K562 (cell line): ENCODE measurements around the gene LONRF3. TPM values are rescaled to one million over a fixed set of nuclear protein-coding genes. Genes with fewer than 3 reads are reported as not detected.
A peak's percentile ranks its signal among the peaks of the same experiment; 100 is the strongest.

ENCODE experiments used
- ARID1B ChIP-seq: fragments of 450-650 bp; IDR thresholded peaks from 2 replicates; pipeline ENCODE4 v1.6.1; 2016; ENCODE audit warnings: antibody characterized with exemption, mild to moderate bottlenecking, inconsistent platforms
- CBFA2T3 ChIP-seq: fragments of 450-650 bp; IDR thresholded peaks from 2 replicates; pipeline ENCODE4 v1.6.1; 2017
- CREM ChIP-seq: IDR thresholded peaks from 2 replicates; pipeline ENCODE4 v1.6.1; 2014; ENCODE audit warnings: antibody characterized with exemption, low read depth
- DPF2 ChIP-seq: fragments of 450-650 bp; IDR thresholded peaks from 2 replicates; pipeline ENCODE4 v1.6.1; 2016
- ELF1 ChIP-seq: fragments of 200-800 bp; sonication (Bioruptor generic); IDR thresholded peaks from 2 replicates; pipeline ENCODE4 v1.6.1; 2016; ENCODE audit warnings: missing genetic modification characterization, missing compliant biosample characterization
- HES1 ChIP-seq: fragments of 450-650 bp; IDR thresholded peaks from 2 replicates; pipeline ENCODE4 v1.6.1; 2016; ENCODE audit warnings: low read depth, mild to moderate bottlenecking, moderate library complexity
- JUNB ChIP-seq: fragments of 450-650 bp; formaldehyde crosslinking; conservative IDR thresholded peaks from 2 replicates; pipeline ENCODE4 v1.4.0; 2020; ENCODE audit warnings: mild to moderate bottlenecking
- JUND ChIP-seq, 2 experiments: IDR thresholded peaks; 2 replicates in 1 of 2; 3 replicates in 1 of 2; pipeline ENCODE4 v1.6.1; 2011; ENCODE audit warnings: borderline replicate concordance in 2 of 2, low read depth in 2 of 2, low read length in 2 of 2, improper control_type of control experiment in 1 of 2, missing biosample characterization in 1 of 2, missing genetic modification characterization in 1 of 2, missing genetic modification reagents in 1 of 2
- MYNN ChIP-seq, 2 experiments: sonication (generic); formaldehyde crosslinking in 1 of 2; IDR thresholded peaks; 2 replicates each; pipeline versions ENCODE4 v1.5.0 to v1.6.1; 2016 to 2020; ENCODE audit warnings: antibody characterized with exemption in 1 of 2, missing genetic modification reagents in 1 of 2
- NFE2 ChIP-seq: IDR thresholded peaks from 2 replicates; pipeline ENCODE4 v1.6.1; 2014; ENCODE audit warnings: antibody characterized with exemption, low read depth
- NFIC ChIP-seq: fragments of 450-650 bp; IDR thresholded peaks from 2 replicates; pipeline ENCODE4 v1.6.1; 2017; ENCODE audit warnings: mild to moderate bottlenecking, inconsistent platforms
- POLR3G ChIP-seq: IDR thresholded peaks from 2 replicates; pipeline ENCODE4 v1.6.1; 2011; ENCODE audit not compliant: insufficient read length, insufficient replicate concordance; ENCODE audit errors: extremely low read depth
- PRPF4 ChIP-seq: fragments of 200-400 bp; formaldehyde crosslinking; IDR thresholded peaks from one replicate; pipeline ENCODE4 v1.6.1; 2017; ENCODE audit warnings: low read length, low read depth, mild to moderate bottlenecking; ENCODE audit not compliant: insufficient read depth, poor library complexity, severe bottlenecking
- SIX5 ChIP-seq, 2 experiments: IDR thresholded peaks; 2 replicates each; pipeline ENCODE4 v1.6.1; 2011; ENCODE audit warnings: low read length in 2 of 2, borderline replicate concordance in 1 of 2, low read depth in 1 of 2, mild to moderate bottlenecking in 1 of 2, moderate library complexity in 1 of 2; ENCODE audit not compliant: insufficient read depth in 1 of 2
- TCF7 ChIP-seq: sonication (generic); IDR thresholded peaks from 2 replicates; pipeline ENCODE4 v1.6.1; 2016; ENCODE audit warnings: antibody characterized with exemption, borderline replicate concordance
- ZNF175 ChIP-seq: fragments of 200-800 bp; sonication (Bioruptor generic); IDR thresholded peaks from 2 replicates; pipeline ENCODE4 v1.6.1; 2016; ENCODE audit warnings: low read depth, mild to moderate bottlenecking, missing genetic modification characterization, missing compliant biosample characterization
- ZNF217 ChIP-seq: sonication (generic); formaldehyde crosslinking; IDR thresholded peaks from 2 replicates; pipeline ENCODE4 v1.8.0; 2022; ENCODE audit warnings: mild to moderate bottlenecking, missing genetic modification reagents
- ZNF318 ChIP-seq, 2 experiments: fragments of 450-650 bp; IDR thresholded peaks; 2 replicates each; pipeline ENCODE4 v1.6.1; 2016; ENCODE audit warnings: mild to moderate bottlenecking in 2 of 2, borderline replicate concordance in 1 of 2, low read depth in 1 of 2, moderate library complexity in 1 of 2
- polyA plus RNA-seq, 8 experiments: library from polyadenylated mRNA; depleted of rRNA in 4 of 8; stranded (reverse) in 5 of 8; unstranded in 3 of 8; fragments of >200 nt; fragmentation: Nextera tagmentation in 2 of 8; fragmentation: Illumina TruSeq in 1 of 8; extraction: Ambion mirVana in 2 of 8; extraction: Trizol in 1 of 8; gene quantifications; 2 replicates each; pipeline versions ENCODE4 v1.2.1 to v1.2.3, GENCODE V29; 2011 to 2014; ENCODE audit warnings: inconsistent platforms in 1 of 8, missing spikeins in 1 of 8
- total RNA-seq, 7 experiments: library from RNA; depleted of rRNA in 6 of 7; stranded (reverse); fragments of >200 nt in 6 of 7; fragmentation: Illumina TruSeq in 2 of 7; extraction: Trizol in 2 of 7; gene quantifications; 2 replicates each; pipeline versions ENCODE4 v1.2.1 to v1.2.3, GENCODE V29; 2011 to 2021; ENCODE audit warnings: low replicate concordance in 1 of 7

LONRF3 gene
- total and polyA plus RNA-seq, 9 of the 15 experiments (the other 6 are each of a cell fraction or from before 2014, with no cell fraction given), result 1.3 to 22.0 (median 8.7) TPM

GRCh38 chrX:119015407-119016237 is 41.2 kb downstream of the LONRF3 start (continued):
- TF ChIP-seq TCF7 (no peak), SIX5 (IDR thresholded peaks at IDR 0.05; ENCODE audit: borderline replicate concordance in 1 of 2, insufficient read depth in 1 of 2, low read depth in 1 of 2, low read length in 2 of 2) (no peak), NFE2 (peak; percentile 53), NFIC (peak; percentile 84), DPF2 (peak; percentile 48; the same call in 1 of the 2 replicates), PRPF4 (no peak), MYNN (IDR thresholded peaks at IDR 0.05) (no peak), MYNN (CRISPR knock-in tag; IDR thresholded peaks at IDR 0.05) (no peak), ZNF217 (CRISPR knock-in tag) (no peak), JUNB (CRISPR knock-in tag) (no peak), HES1 (0 out of 2 replicates have a peak, but pooled peaks have one; percentile 18), ZNF318 (IDR thresholded peaks at IDR 0.05; ENCODE audit: borderline replicate concordance in 1 of 2, low read depth in 1 of 2) (0 out of 4 replicates have a peak, but pooled peaks of 1 of the 2 experiments have one; percentile 34), ZNF175 (CRISPR knock-in tag) (0 out of 2 replicates have a peak, but pooled peaks have one; percentile 31), JUND (IDR thresholded peaks at IDR 0.05; ENCODE audit: borderline replicate concordance, low read depth, low read length) (peak; percentile 80), JUND (tag; IDR thresholded peaks at IDR 0.05; ENCODE audit: borderline replicate concordance, low read depth, low read length) (peak; percentile 84; the same call in 2 of the 3 replicates), POLR3G (no peak), CREM (no peak), ARID1B (peak; percentile 73), CBFA2T3 (0 out of 2 replicates have a peak, but pooled peaks have one; percentile 16), ELF1 (tag) (0 out of 2 replicates have a peak, but pooled peaks have one; percentile 43)
